ENCODE data around the gene SIRPA. TPM values are rescaled to one million over a fixed set of nuclear protein-coding genes. Genes with fewer than 3 reads are reported as not detected.

Gene SIRPA
- total and polyA plus RNA-seq, 10 of the 15 experiments (the other 5 are each of a cell fraction or from before 2014, with no cell fraction given), result 1.7 to 13.2 (median 5.0) TPM

DNA sequence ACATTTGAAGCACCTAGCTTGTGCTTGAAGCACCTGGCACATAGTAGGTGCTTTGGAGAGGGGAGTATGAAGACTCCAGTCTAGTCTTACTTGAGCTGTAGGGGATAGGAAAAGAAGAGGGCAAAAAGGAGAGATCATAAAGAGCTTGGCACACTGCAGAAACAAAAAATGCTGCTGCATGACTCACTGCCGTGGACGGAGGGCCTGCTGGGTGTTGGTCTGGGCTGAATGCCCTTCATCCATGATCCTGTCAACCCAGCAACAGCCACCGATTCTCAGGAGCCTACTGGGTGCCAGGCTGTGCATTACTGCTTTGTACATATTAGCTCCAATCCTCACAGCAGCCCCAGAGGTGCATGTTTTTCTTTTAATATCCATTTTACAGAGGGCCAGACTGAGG lies 92.6 kb downstream of the SIRPA start:
- Histone ChIP-seq H3K9ac (ENCODE audit: control insufficient read depth, insufficient read depth, low read length) (no peak overlapping the region), H3K27me3 (replicated peaks in 1 of 2; ENCODE audit: control insufficient read depth in 2 of 2, insufficient read depth in 2 of 2, low read length in 1 of 2) (peaks cover 1 to 11% of the 10 kb centered on the region in 2 experiments; a peak in 3 of 4 replicates), H3K9me3 (replicated peaks; ENCODE audit: control insufficient read depth, insufficient read depth, low read length) (no peaks in the 10 kb centered on the region), H4K20me1 (ENCODE audit: control insufficient read depth, insufficient read depth) (no peaks in the 10 kb centered on the region; the same call in 1 of the 2 replicates), H3K4me2 (ENCODE audit: control insufficient read depth, insufficient read depth) (no peak overlapping the region), H3K27ac (ENCODE audit: control insufficient read depth, insufficient read depth) (no peak overlapping the region), H3K36me3 (ENCODE audit: control insufficient read depth in 2 of 2, insufficient read depth in 2 of 2, low read length in 1 of 2) (no peaks in the 10 kb centered on the region), H2AFZ (ENCODE audit: control insufficient read depth, low read depth, low read length) (no peak overlapping the region), H3K4me1 (ENCODE audit: control insufficient read depth, insufficient read depth, low read length) (no peaks in the 10 kb centered on the region), H3K4me3 (no peak overlapping the region), H3K79me2 (ENCODE audit: control insufficient read depth, insufficient read depth, low read length) (no peaks in the 10 kb centered on the region)
- RAD21 ChIA-PET (ENCODE audit: unreplicated experiment), result no interaction called here
- intact Hi-C loops (cut with micrococcal nuclease; ENCODE audit: unreplicated experiment) (no loop called here), in situ Hi-C loops (cut with MboI) (no loop called here)
- TF ChIP-seq MEF2A (IDR thresholded peaks at IDR 0.05; ENCODE audit: insufficient read depth, low read depth, low read length), result no peak
- no peak for TF ChIP-seq NFXL1 (IDR thresholded peaks at IDR 0.05; ENCODE audit: borderline replicate concordance)
- TF ChIP-seq MYB (IDR thresholded peaks at IDR 0.05; ENCODE audit: borderline replicate concordance, low read depth, low read length), result no peak
- no peak for TF ChIP-seq RB1 (IDR thresholded peaks at IDR 0.05; ENCODE audit: borderline replicate concordance)
- TF ChIP-seq HDAC2 (IDR thresholded peaks at IDR 0.05), result no peak
- POLR2A ChIA-PET, result no interaction called here
- SMC1A ChIA-PET (ENCODE audit: uncharacterized antibody, unreplicated experiment), result no interaction called here
- no TSS peak for BruUV-seq (replicated peaks)
- FAIRE-seq, result no peak
- DNase-seq (ENCODE audit: low read depth, low spot score), result no peak
- WGBS (ENCODE audit: insufficient coverage, insufficient replicate concordance, low lambda C conversion rate, missing lambda C conversion rate), result 33% methylated on average over 3 of the region's 3 CpGs
- no peak for ATAC-seq
- CTCF ChIA-PET, result interaction anchor here (1.0 to 1.2 kb wide), 2 partner anchors 23 to 186 kb away, joined by 3 read pairs; no protein-coding TSS in a partner anchor

Other genes with a start within 250 kb of the SIRPA start
- 2.6 and 4.3 TPM in 2 replicates for gene SIRPG, start 237.6 kb upstream of the SIRPA start, total RNA-seq (2014; rRNA removed)
- gene SIRPG, start 237.6 kb upstream of the SIRPA start, total RNA-seq (2014; rRNA removed; fragmentation: Illumina TruSeq; extraction: Trizol), result 2.7 and 3.1 TPM in 2 replicates
- gene SIRPG, start 237.6 kb upstream of the SIRPA start, total RNA-seq (2021), result 3.4 and 4.0 TPM in 2 replicates
- gene SIRPG, start 237.6 kb upstream of the SIRPA start, polyA plus RNA-seq (2011; rRNA removed), result 0.95 and 1.1 TPM in 2 replicates
- 7.6 and 8.3 TPM in 2 replicates for gene SIRPG, start 237.6 kb upstream of the SIRPA start, polyA plus RNA-seq (2014; fragmentation: Illumina TruSeq; extraction: Trizol)
- 10 to 100 TPM; 10.0 to 13.0 TPM for gene SIRPG, start 237.6 kb upstream of the SIRPA start, polyA plus RNA-seq (2014; fragmentation: Nextera tagmentation; extraction: Ambion mirVana)
- gene SIRPG, start 237.6 kb upstream of the SIRPA start, polyA plus RNA-seq (2014; rRNA removed), result 6.5 and 6.9 TPM in 2 replicates
- gene SIRPG, start 237.6 kb upstream of the SIRPA start, polyA plus RNA-seq (2016; fragmentation: Nextera tagmentation; extraction: Ambion mirVana), result 1 to 10 TPM; 2.9 to 4.0 TPM
- gene PDYN, start 98.7 kb downstream of the SIRPA start, total RNA-seq (2014; rRNA removed), result not detected in 2 replicates
- not detected in 2 replicates for gene PDYN, start 98.7 kb downstream of the SIRPA start, total RNA-seq (2014; rRNA removed; fragmentation: Illumina TruSeq; extraction: Trizol)
- not detected in 2 replicates for gene PDYN, start 98.7 kb downstream of the SIRPA start, total RNA-seq (2021)
- gene PDYN, start 98.7 kb downstream of the SIRPA start, polyA plus RNA-seq (2011; rRNA removed), result not detected in 2 replicates
- not detected in 2 replicates for gene PDYN, start 98.7 kb downstream of the SIRPA start, polyA plus RNA-seq (2014; fragmentation: Illumina TruSeq; extraction: Trizol)
- not detected for gene PDYN, start 98.7 kb downstream of the SIRPA start, polyA plus RNA-seq (2014; fragmentation: Nextera tagmentation; extraction: Ambion mirVana)
- gene PDYN, start 98.7 kb downstream of the SIRPA start, polyA plus RNA-seq (2014; rRNA removed), result not detected in 2 replicates
- gene PDYN, start 98.7 kb downstream of the SIRPA start, polyA plus RNA-seq (2016; fragmentation: Nextera tagmentation; extraction: Ambion mirVana), result not detected
- gene STK35, start 206.4 kb downstream of the SIRPA start, total RNA-seq (2014; rRNA removed), result 9.3 and 9.9 TPM in 2 replicates
- gene STK35, start 206.4 kb downstream of the SIRPA start, total RNA-seq (2014; rRNA removed; fragmentation: Illumina TruSeq; extraction: Trizol), result 8.9 and 9.9 TPM in 2 replicates
- 18.9 and 19.4 TPM in 2 replicates for gene STK35, start 206.4 kb downstream of the SIRPA start, total RNA-seq (2021)
- 6.2 and 9.2 TPM in 2 replicates for gene STK35, start 206.4 kb downstream of the SIRPA start, polyA plus RNA-seq (2011; rRNA removed)
- gene STK35, start 206.4 kb downstream of the SIRPA start, polyA plus RNA-seq (2014; fragmentation: Illumina TruSeq; extraction: Trizol), result 7.9 and 11.4 TPM in 2 replicates
- 1 to 10 TPM; 2.9 to 3.7 TPM for gene STK35, start 206.4 kb downstream of the SIRPA start, polyA plus RNA-seq (2014; fragmentation: Nextera tagmentation; extraction: Ambion mirVana)
- gene STK35, start 206.4 kb downstream of the SIRPA start, polyA plus RNA-seq (2014; rRNA removed), result 13.6 and 13.7 TPM in 2 replicates
- gene STK35, start 206.4 kb downstream of the SIRPA start, polyA plus RNA-seq (2016; fragmentation: Nextera tagmentation; extraction: Ambion mirVana), result 1 to 10 TPM; 8.6 to 9.4 TPM

Measured in GM12878 (cell line).